AG08396 (cell line): ENCODE measurements around the gene MTMR10.
A peak's percentile ranks its signal among the peaks of the same experiment; 100 is the strongest.

ENCODE experiments used
- DNase-seq: peaks from one replicate; pipeline ENCODE4 v3.0.0; 2012; ENCODE audit warnings: low spot score, mixed read lengths

The MTMR10 gene

GRCh38 chr15:30919877-30920550 lies 71.4 kb downstream of the MTMR10 start:
- DNase-seq: no peak

- DNase-seq: no peak
Observed at GRCh38 chr15:30918366-30918765, 73.1 kb downstream of the MTMR10 start.

GRCh38 chr15:30917675-30918074 lies 73.8 kb downstream of the MTMR10 start:
- no peak for DNase-seq

DNA sequence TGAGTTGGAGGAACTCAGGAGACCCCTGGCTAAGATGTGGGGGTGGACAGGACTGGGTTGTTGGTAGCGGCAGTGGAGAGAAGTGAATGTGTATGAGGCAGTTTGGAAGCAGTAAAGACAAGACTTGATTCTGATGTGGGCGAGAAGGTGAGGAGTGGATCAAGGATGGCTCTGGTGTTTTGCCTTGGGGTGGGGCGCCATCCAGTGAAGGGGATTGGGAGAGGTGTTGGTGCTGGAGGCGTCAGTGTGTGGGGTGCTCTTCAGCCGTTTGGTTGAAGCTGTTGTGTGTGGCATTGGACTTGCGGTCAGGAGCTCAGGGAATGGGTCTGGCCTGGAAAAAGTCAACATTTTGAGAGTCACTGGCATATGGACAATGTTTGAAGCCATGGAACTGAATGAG lies 74.4 kb downstream of the MTMR10 start:
- no peak for DNase-seq

GRCh38 chr15:30913761-30914160 lies 77.7 kb downstream of the MTMR10 start:
- DNase-seq: no peak

DNA sequence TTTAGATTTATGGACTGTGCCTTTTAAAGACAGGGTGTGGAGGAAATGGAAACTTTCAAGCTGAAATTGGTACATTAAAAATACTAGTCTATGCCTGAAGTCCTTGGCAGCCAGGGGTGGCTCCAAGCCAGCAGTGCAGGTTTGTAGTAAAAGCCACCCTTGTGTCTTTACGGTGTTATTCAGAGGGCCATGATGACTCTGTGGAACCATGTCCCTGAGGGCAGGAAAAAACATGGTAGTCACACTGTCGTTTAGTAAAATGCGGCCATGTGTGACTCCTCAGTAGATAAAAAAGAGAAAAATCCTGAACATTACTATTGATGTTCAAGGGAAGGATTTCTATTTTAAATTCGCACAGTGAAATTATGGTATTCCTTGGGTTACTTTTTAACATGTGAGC lies 85.1 kb downstream of the MTMR10 start:
- no peak for DNase-seq

- no peak for DNase-seq
Observed at GRCh38 chr15:30905821-30906220, 85.6 kb downstream of the MTMR10 start.

DNA sequence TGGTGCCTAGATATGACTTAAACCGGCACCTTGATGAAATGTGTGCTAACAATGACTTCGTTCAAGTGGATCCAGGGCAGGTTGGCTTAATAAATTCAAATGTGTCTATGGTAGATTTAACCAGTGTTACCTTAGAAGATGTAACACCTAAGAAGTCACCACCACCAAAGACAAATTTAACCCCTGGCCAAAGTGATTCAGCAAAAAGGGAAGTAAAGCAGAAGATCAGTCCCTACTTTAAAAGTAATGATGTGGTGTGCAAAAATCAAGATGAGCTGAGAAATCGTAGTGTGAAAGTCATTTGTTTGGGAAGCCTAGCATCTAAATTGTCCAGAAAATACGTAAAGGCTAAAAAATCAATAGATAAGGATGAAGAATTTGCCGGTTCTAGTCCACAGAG lies 86.6 kb downstream of the MTMR10 start:
- DNase-seq: no peak

- peak; percentile 92 for DNase-seq
Observed at GRCh38 chr15:30903497-30904187, 87.8 kb downstream of the MTMR10 start, which contains the start of gene FAN1. TSS of gene FAN1 (plus strand) at chr15:30903915. CDS start at chr15:30904664, 749 bp downstream.

DNA sequence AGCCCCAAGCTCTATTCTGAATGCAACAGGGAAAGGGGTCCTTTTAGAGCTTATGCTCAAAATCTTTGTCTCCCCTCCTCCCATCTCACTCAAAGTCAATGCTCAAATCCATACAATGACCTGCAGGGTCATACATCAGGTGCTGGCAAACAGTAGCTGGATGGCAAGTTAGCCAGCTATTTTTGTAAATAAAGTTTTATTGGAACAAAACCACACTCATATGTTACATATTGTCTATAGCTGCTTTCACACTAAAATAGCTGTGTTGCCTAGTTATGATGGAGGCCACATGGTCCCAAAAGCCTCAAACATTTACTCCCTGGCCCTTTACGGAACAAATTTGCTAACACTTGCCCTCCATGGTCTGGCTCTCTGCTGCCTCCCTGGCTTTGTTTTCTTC lies 89.5 kb downstream of the MTMR10 start:
- no peak for DNase-seq

GRCh38 chr15:30896211-30896606 lies 95.2 kb downstream of the MTMR10 start:
- DNase-seq: no peak

GRCh38 chr15:30895461-30896210 lies 95.8 kb downstream of the MTMR10 start:
- DNase-seq: no peak

DNA sequence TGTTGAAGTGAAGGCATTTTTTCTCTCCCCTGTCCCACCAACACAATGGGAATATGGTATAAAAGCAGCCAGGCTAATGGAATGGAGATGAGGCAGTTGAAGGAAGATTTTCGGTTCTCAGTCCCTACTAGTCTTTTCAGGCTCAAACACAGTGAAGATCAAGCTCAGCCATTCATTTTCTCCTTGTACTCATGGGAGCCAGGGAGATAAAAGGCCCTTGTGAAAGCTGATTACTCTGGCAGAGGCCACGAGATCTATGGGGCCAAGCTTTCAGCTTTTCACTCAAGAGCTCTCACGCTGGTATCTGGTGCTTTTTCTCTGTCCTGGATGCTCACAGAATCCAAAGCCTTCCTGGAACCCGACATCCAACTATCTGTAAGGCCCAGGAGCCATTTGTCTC lies 102.2 kb downstream of the MTMR10 start:
- no peak for DNase-seq
